Endothelial cell (in vitro differentiated cells): ENCODE measurements around the gene KCNQ1. TPM values are rescaled to one million over a fixed set of nuclear protein-coding genes. Genes with fewer than 3 reads are reported as not detected.

Source experiments
- DNase-seq: peaks from one replicate; pipeline ENCODE4 v3.0.0; 2021; ENCODE audit warnings: low spot score
- H3K27ac Mint-ChIP-seq: one replicate; pipeline ENCODE4 v1.8.0; 2021; ENCODE audit warnings: mixed read lengths, inconsistent platforms; ENCODE audit not compliant: unreplicated experiment
- H3K27me3 Mint-ChIP-seq: one replicate; pipeline ENCODE4 v1.8.0; 2021; ENCODE audit warnings: mild to moderate bottlenecking, moderate library complexity, mixed read lengths, inconsistent platforms; ENCODE audit not compliant: unreplicated experiment
- H3K36me3 Mint-ChIP-seq: one replicate; pipeline ENCODE4 v1.8.0; 2021; ENCODE audit warnings: mild to moderate bottlenecking, low read depth, mixed read lengths, inconsistent platforms; ENCODE audit not compliant: unreplicated experiment
- H3K4me1 Mint-ChIP-seq: one replicate; pipeline ENCODE4 v1.8.0; 2021; ENCODE audit warnings: mild to moderate bottlenecking, mixed read lengths, inconsistent platforms; ENCODE audit not compliant: unreplicated experiment
- H3K4me3 Mint-ChIP-seq: one replicate; pipeline ENCODE4 v1.8.0; 2021; ENCODE audit warnings: mild to moderate bottlenecking, mixed read lengths, inconsistent platforms; ENCODE audit not compliant: unreplicated experiment
- H3K9me3 Mint-ChIP-seq: one replicate; pipeline ENCODE4 v1.8.0; 2021; ENCODE audit warnings: mixed read lengths, inconsistent platforms; ENCODE audit not compliant: unreplicated experiment
- total RNA-seq: library from RNA; stranded (reverse); fragmentation: NEBNext Ultra II Directional; extraction: Animal tissue kit (Norgen Biotek cat#: 25700); gene quantifications from one replicate; pipeline ENCODE4 v1.2.1, GENCODE V29; 2021; ENCODE audit not compliant: unreplicated experiment
- TF ChIP-seq, protein P1 (sequence below): fragments of 200-600 bp; sonication (generic); IDR thresholded peaks from one replicate; pipeline ENCODE4 v1.5.0; 2021; ENCODE audit warnings: antibody characterized with exemption; ENCODE audit not compliant: unreplicated experiment

Gene KCNQ1
- total RNA-seq, 1 donor from 2014 or later: 35.3 TPM

GRCh38 chr11:2832533-2833020, 387.8 kb downstream of the KCNQ1 start:
- DNase-seq: no peak
- Mint-ChIP-seq H3K27me3 (peaks cover 13% of the 10 kb centered on the region), H3K4me3 (no peak overlapping the region), H3K9me3 (peaks cover 17% of the 10 kb centered on the region), H3K36me3 (peaks cover 21% of the 10 kb centered on the region), H3K4me1 (peaks cover 8% of the 10 kb centered on the region), H3K27ac (no peak overlapping the region)
- TF ChIP-seq, protein P1, sequence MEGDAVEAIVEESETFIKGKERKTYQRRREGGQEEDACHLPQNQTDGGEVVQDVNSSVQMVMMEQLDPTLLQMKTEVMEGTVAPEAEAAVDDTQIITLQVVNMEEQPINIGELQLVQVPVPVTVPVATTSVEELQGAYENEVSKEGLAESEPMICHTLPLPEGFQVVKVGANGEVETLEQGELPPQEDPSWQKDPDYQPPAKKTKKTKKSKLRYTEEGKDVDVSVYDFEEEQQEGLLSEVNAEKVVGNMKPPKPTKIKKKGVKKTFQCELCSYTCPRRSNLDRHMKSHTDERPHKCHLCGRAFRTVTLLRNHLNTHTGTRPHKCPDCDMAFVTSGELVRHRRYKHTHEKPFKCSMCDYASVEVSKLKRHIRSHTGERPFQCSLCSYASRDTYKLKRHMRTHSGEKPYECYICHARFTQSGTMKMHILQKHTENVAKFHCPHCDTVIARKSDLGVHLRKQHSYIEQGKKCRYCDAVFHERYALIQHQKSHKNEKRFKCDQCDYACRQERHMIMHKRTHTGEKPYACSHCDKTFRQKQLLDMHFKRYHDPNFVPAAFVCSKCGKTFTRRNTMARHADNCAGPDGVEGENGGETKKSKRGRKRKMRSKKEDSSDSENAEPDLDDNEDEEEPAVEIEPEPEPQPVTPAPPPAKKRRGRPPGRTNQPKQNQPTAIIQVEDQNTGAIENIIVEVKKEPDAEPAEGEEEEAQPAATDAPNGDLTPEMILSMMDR: no peak

GRCh38 chr11:2833051-2833715, 388.4 kb downstream of the KCNQ1 start:
- H3K27me3 Mint-ChIP-seq: peaks cover 10% of the 10 kb centered on the region
- no peak overlapping the region for H3K27ac Mint-ChIP-seq
- TF ChIP-seq, protein P1: no peak
- H3K36me3 Mint-ChIP-seq: peaks cover 15% of the 10 kb centered on the region
- no peak overlapping the region for H3K4me3 Mint-ChIP-seq
- H3K4me1 Mint-ChIP-seq: peaks cover 8% of the 10 kb centered on the region
- no peak for DNase-seq
- peaks cover 15% of the 10 kb centered on the region for H3K9me3 Mint-ChIP-seq

DNA sequence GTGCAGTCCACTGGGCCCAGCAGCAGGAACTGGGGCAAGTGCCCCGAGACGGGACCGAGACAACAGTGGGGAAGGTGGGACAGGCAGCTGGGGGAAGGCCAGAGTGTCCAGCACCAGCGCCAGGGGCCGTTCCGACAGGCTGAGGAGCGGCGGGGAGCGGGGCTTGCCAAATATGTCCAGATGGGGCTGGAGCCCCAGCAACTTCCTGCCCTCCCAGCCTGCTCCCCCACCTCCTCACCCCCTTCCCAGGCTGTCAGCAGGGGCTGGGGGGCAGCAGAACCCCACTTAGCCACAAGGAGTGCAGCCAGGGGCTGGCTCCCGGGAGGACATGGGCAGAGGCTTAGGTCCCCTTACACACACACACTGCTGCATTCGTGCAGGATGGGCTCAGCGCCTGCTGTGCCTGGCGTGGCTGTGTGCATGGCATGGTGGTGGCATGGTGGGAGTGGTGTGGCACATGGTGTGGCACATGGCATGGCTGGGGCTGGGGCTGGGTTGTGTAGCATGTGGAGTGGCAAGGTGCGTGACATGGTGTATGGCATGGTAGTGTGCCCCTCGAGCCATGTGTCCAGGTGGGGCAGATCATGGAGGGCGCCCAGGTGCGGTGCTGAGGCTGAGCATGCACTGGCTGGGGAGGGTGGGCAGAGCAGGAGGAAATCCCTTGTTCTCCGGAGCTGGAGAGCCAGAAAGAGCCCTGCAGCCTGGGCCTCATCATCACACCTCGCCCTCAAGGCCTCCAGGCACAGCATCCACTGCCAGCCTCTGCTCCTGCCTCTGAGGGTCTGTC, 389.1 kb downstream of the KCNQ1 start:
- no peak for DNase-seq
- Mint-ChIP-seq H3K4me1 (peaks cover 8% of the 10 kb centered on the region), H3K36me3 (peaks cover 8% of the 10 kb centered on the region), H3K9me3 (peaks cover 8% of the 10 kb centered on the region), H3K27ac (no peak overlapping the region), H3K27me3 (peaks cover 9% of the 10 kb centered on the region), H3K4me3 (no peak overlapping the region)
- TF ChIP-seq, protein P1: no peak

- peaks cover 7% of the 10 kb centered on the region for H3K27me3 Mint-ChIP-seq
- peaks cover under 1% of the 10 kb centered on the region for H3K36me3 Mint-ChIP-seq
- H3K27ac Mint-ChIP-seq: no peak overlapping the region
- H3K4me3 Mint-ChIP-seq: no peak overlapping the region
- H3K4me1 Mint-ChIP-seq: peaks cover 15% of the 10 kb centered on the region
- no peak for DNase-seq
- peaks cover under 1% of the 10 kb centered on the region for H3K9me3 Mint-ChIP-seq
- TF ChIP-seq, protein P1: no peak
Observed at GRCh38 chr11:2834503-2835273, 389.9 kb downstream of the KCNQ1 start.
